Measurements from ENCODE around the gene PLOD2.

Gene PLOD2

DNA sequence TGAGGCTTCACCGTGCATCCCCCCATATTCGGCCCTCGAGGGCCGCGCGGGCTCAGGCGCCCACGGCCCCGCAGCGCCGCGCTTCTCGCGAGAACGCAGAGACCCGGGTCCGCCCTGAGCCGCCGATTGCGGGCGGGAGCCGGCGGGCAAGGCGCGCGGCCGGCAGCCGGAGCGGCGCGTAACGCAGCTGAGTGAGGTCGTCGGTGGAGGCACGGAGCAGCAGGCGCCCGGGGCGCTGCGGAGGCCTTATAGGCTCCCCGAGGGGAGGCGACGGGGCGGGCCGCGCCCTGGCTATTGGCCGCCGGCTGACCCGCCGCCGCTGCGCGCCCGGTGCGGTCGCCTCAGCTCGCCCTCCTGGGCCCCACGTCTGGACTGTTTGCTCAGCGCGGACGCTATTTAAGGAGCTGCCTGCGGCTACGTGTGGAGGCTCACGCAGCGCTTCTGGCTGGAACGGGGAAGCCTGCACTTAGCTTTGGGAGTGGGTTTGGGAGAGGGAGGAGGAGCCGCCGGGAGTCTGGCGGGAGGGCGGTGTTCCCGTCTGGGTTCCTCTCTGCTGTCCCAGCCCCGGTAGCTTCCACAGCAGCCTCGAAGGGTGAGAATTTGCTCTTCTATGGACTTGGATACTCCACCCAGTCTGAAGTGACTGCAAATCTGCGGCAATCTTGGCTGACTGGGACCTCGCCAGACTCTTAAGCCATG, at the start of gene PLOD2:
Gene PLOD2, minus strand, starts transcription at position 221 of the 699 bp plus-strand sequence. Its CDS starts 195 bp downstream, at position 26.
- no peak for FAIRE-seq

DNA sequence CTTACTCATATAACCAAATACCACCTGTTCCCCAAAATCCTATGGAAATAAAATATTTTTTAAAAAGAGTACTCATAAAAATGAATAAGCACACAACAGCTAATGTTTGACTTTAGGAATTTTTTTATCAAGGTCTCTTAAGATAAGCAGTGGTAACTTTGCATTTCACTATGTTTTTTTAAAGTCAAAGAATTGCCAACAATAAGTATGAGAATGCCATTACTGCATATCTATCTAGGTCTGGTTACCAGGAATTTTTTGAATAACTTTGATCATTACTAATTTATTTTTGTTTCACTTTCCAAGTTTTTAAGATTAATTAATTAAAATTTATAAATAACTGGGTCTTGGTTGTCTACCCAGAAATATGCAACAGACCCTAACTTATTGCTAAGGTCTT, 48.4 kb upstream of the PLOD2 start:
- no peak for FAIRE-seq

GRCh38 chr3:146203776-146204175, 42.8 kb upstream of the PLOD2 start:
- no peak for FAIRE-seq

- no peak for FAIRE-seq
Measured at GRCh38 chr3:146200461-146201220, 39.7 kb upstream of the PLOD2 start.

GRCh38 chr3:146199762-146200161, 38.8 kb upstream of the PLOD2 start:
- no peak for FAIRE-seq

- FAIRE-seq = no peak
Measured at GRCh38 chr3:146196789-146197188, 35.8 kb upstream of the PLOD2 start.

- no peak for FAIRE-seq
Measured at GRCh38 chr3:146195605-146196004, 34.6 kb upstream of the PLOD2 start.

- no peak for FAIRE-seq
Measured at GRCh38 chr3:146195030-146195429, 34.0 kb upstream of the PLOD2 start.

- no peak for FAIRE-seq
Measured at GRCh38 chr3:146191051-146191450, 30.1 kb upstream of the PLOD2 start.

DNA sequence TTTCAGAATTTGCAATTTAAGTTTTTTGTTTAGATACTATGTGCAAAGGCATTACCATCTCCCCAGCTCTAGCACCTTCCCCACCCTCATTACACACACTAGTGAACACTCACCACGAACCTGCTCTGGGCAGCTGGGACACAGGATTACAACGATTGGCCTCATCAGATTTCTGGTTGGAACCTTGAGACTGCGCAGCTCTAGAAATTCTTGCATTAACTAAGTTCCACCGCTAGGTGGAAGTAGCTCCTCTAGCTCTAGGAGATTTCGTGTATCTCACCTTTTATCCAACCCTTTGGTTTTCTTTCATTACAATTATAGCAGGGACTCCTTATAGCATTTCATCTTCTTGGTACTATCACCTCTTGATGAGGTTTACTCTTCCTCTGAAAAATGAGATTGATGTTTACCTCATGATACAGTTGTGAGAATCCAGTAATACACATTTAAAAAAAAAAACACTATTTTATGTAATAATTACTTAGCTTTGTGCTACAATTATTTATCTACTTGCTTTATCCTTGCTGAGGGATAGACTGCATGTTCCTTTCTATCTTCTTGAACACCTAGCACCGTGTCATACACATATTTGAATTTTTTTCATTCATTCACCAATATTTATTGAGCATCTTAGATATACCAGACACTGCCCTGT, 28.7 kb upstream of the PLOD2 start:
- FAIRE-seq = peak; percentile 99

- FAIRE-seq = peak; percentile 98
Measured at GRCh38 chr3:146187334-146187950, 26.5 kb upstream of the PLOD2 start.

DNA sequence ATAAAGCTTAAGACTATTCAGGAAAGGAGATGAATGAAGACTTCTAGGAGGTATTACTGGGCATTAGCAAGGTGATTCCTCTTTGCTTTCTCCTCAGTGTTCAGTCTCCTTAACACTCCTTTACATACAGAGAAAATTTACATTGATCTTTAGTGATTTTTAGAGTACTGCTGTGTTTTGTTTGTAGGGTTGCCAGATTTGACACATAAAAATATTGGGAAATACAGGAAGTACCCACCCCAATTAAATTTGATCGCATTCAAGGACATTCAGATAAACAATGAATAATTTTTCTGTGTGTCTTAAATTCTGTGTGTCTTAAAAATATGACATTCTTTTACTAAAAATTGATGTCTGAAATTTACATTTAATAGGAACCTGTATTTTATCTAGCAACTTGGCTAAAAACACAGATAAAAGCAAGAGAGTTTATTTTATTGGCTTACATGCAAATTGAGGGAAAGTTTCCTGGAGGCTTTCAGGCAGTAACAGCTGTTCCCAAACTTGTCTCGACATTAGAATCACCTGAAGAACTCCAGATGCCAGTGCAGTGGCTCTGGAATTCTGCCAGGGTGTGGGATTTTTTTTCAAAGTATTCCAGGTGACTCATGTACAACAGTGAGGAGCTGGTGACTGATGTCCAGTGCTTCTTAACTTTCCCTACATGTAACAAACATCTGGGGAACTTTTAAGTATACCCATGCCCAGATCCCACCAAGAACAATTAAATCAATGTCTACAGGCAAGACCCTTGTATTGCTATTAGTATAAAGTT, 23.4 kb upstream of the PLOD2 start:
- no peak for FAIRE-seq

- no peak for FAIRE-seq
Measured at GRCh38 chr3:146181216-146181615, 20.2 kb upstream of the PLOD2 start.

DNA sequence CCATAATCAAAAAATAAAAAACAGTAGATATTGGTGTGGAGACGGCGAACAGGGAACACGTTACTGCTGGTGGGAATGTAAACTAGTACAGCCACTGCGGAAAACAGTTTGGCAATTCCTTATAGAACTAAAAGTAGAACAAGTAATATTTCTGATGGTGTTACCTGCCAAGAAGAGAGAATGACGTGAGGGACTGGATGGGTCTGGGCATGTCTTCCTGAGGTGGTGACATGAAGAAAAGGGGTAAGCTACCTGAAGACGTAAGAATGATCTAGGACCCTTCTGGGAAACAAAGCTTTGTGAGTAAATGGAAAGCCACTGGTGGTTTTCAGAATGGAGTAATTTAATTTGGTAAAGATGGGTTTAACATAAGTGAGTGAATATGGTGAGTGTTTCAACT, 19.4 kb upstream of the PLOD2 start:
- no peak for FAIRE-seq

- no peak for FAIRE-seq
Measured at GRCh38 chr3:146178006-146178689, 17.2 kb upstream of the PLOD2 start.

GRCh38 chr3:146177519-146177918, 16.5 kb upstream of the PLOD2 start:
- no peak for FAIRE-seq

- FAIRE-seq = no peak
Measured at GRCh38 chr3:146177072-146177471, 16.1 kb upstream of the PLOD2 start.

DNA sequence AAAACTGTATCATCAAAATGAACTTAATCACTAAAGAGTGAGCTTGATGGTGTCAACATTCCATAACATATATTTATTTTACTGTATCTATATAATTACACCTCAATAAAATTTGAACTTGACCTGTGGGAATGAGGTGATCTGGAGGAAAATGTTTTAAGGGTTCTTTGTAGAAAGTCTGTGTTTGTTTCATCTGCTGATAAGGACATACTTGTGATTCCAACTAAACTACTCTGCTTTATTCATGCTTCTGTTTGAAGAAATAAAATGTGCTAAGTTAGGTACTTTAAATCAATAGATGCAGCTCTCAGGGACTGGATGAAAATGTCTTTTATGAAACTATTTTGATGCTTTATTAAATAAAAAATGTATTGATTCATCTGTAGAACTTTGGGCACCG, 11.6 kb upstream of the PLOD2 start:
- no peak for FAIRE-seq

GRCh38 chr3:146170591-146170990, 9.6 kb upstream of the PLOD2 start:
- FAIRE-seq = no peak

- FAIRE-seq = no peak
Measured at GRCh38 chr3:146169891-146170290, 8.9 kb upstream of the PLOD2 start.

DNA sequence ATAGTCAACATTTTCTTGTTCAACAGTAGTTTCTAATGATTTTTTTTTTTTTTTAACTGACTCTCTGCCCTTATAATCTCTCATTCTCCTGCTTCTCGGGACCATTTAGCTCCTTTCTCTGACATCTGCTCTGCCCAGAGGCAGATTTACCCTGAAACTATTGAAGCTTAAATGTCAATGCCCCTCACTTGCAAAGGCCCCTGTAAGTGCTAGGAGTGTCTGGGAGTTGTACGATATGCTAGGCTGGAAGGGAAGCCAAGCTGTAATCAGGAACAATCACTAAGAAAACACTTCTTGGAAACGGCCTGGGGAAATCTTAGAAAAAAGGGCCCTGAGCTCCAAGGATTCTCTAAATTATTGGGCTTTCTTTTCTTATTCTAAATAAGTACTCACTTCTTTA, 5.8 kb upstream of the PLOD2 start:
- FAIRE-seq = no peak

GRCh38 chr3:146166415-146166821, 5.4 kb upstream of the PLOD2 start:
- FAIRE-seq = peak; percentile 91
